DMS114 treated with DMSO at 0.1 percent for 48 hours (cell line): ENCODE data around the gene ODF4.
A peak's percentile ranks its signal among the peaks of the same experiment; 100 is the strongest.

Experiments used
- DNase-seq: peaks from one replicate; lab custom pipeline; 2025; ENCODE audit not compliant: unreplicated experiment; lab: John Stamatoyannopoulos, UW

ODF4 gene, protein sequence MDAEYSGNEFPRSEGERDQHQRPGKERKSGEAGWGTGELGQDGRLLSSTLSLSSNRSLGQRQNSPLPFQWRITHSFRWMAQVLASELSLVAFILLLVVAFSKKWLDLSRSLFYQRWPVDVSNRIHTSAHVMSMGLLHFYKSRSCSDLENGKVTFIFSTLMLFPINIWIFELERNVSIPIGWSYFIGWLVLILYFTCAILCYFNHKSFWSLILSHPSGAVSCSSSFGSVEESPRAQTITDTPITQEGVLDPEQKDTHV

DNA sequence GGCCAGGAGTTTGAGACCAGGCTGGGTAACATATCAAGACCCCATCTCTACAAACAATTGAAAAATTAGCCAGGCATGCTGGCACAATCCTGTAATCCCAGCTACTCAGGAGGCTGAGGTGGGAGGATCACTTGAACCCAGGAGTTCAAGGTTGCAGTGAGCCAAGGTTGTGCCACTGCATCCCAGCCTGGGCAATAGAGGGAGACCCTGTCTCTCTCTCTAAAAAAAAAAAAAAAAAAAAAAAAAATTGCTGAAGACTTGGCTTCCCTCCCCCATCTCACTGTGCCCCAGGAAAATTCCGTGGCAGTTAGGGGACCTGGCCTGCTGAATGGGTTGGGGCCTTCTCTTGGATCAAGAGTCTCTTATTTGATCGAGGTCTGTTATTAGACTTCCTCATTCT is at the start of gene ODF4:
ODF4 (plus strand) TSS at position 301 of the 400 bp plus-strand sequence. CDS start 212 bp downstream, outside the sequence.
- no peak for DNase-seq

GRCh38 chr17:8290043-8290442 is 49.6 kb upstream of the ODF4 start:
- peak; percentile 20 for DNase-seq

- no peak for DNase-seq
Measured at GRCh38 chr17:8292639-8293395, 46.8 kb upstream of the ODF4 start.

GRCh38 chr17:8294361-8294760 is 45.3 kb upstream of the ODF4 start:
- DNase-seq = no peak

GRCh38 chr17:8294814-8295316 is 44.8 kb upstream of the ODF4 start:
- DNase-seq = peak; percentile 74

DNA sequence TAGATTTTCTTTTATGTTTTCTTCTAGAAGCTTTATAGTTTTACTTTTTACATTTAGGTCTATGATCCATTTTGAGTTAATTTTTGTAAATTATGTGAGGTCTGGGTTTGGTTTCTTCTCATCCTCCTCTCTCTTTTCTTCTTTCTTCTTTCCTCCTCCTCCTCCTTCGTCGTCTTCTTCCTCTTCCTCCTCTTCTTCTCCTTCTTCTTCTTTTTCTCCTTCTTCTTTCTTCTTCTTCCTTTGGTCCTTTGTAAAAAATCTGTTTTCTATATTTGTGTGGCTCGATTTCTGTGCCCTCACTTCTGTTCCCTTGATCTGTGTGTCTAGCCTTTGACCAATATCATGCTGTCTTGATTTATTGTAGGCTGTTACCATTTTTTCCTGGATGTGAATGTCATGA is 39.4 kb upstream of the ODF4 start:
- DNase-seq = no peak

DNA sequence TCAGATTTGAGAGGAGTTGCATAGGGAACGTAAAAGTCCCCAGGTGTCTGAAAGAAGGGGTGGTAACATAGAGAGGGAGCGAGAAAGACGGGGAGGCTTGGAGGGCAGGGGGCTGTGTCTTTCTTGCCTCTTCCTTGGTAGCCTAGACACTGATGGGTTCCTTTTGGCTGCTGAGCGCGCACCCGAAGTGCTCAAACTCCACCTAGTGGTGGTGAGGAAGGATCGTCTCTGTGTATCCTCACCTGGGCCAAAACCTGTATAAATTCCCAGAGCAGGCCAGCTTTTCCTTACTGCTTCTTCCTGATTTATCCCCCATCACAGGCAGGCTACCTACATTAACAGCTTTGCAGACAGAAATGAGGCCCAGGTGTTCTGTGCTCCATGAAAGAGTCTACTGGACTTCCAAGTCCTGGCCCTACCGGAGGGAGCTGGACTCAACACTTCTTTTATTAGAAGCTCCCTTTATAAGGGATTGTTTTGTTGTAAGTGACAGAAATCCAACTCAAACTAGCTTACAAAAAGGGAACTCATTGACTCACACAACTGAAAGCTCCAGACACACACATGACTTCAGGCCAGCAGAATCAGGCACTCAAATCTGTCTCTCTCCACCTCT is 38.9 kb upstream of the ODF4 start:
- DNase-seq = peak; percentile 67

GRCh38 chr17:8310601-8311123 is 29.0 kb upstream of the ODF4 start:
- DNase-seq = no peak

- DNase-seq = no peak
Measured at GRCh38 chr17:8311131-8311790, 28.4 kb upstream of the ODF4 start.

- no peak for DNase-seq
Measured at GRCh38 chr17:8312251-8312650, 27.4 kb upstream of the ODF4 start.

- DNase-seq = no peak
Measured at GRCh38 chr17:8312726-8313600, 26.7 kb upstream of the ODF4 start.

DNA sequence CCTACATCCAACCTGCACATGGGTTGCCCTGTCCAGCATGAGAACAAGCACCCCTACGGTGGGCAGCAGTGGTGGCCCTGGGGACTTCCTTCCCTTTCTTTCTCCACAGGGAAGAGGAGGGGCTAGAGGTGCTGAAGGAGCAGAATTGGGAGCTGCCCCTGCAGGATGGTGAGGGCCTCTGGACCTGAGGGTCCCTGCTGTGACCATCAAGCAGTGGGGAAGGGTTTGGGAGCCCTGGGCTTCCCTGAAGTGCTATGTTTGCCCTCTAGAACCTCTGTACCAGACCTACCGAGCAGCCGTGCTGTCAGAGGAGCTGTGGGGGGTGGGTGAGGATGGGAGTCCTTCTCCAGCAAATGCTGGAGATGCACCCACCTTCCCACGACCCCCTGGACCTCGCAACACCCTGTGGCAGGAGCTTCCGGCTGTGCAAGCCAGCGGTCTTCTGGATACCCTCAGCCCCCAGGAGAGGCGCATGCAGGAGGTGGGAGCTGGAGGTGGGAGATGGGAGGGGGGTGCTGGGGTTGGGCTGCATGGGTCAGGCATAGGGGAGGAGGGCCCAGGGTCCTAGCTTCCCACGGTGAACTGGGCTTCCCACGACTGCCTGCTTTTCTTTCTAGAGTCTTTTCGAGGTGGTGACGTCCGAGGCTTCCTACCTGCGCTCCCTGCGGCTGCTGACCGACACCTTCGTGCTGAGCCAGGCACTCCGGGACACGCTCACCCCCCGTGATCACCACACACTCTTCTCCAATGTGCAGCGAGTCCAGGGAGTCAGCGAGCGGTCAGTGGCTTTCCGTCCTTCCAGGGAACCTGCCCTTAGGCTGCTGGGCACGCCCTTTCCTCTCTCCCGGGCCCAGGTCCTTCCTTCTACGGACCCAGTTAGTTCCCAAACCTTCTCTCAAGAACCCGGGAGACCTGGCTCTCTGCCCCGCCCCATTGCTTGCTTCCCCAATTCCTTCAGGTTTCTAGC is 24.6 kb upstream of the ODF4 start:
- DNase-seq = no peak

- no peak for DNase-seq
Measured at GRCh38 chr17:8315764-8316217, 23.8 kb upstream of the ODF4 start.

GRCh38 chr17:8318010-8318935 is 21.4 kb upstream of the ODF4 start:
- no peak for DNase-seq

DNA sequence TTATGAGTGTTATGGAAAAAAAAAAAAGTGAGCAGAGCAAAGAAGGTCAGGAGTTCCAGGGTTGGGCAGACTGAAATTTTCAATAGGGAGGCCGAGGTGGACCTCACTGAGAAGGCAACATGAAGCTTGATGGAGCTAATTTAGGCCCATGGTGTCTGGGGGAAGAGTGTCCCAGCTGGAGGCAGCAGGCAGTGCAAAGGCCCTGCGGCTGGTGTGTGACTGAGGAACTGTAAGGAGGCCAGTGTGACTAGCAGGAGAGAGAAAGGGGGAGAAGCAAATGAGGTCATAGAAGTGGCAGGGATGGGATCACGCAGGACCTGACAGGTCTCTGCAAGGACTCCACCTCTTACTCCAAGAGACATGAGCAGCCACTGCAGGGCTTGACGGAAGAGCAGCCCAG is 19.4 kb upstream of the ODF4 start:
- no peak for DNase-seq

- DNase-seq = no peak
Measured at GRCh38 chr17:8320990-8321389, 18.6 kb upstream of the ODF4 start.

GRCh38 chr17:8322061-8322460 is 17.6 kb upstream of the ODF4 start:
- DNase-seq = no peak

GRCh38 chr17:8324132-8324531 is 15.5 kb upstream of the ODF4 start:
- DNase-seq = no peak
